IPS-15b (cell line): ENCODE data around the gene CPNE6.

Source experiments
- H3K27me3 ChIP-seq: one replicate; pipeline ENCODE4 v1.6.1; 2013; ENCODE audit warnings: low read length; ENCODE audit not compliant: control insufficient read depth, insufficient read depth
- H3K36me3 ChIP-seq: one replicate; pipeline ENCODE4 v1.6.1; 2013; ENCODE audit warnings: low read length; ENCODE audit not compliant: control insufficient read depth, insufficient read depth
- H3K4me1 ChIP-seq: one replicate; pipeline ENCODE4 v1.6.1; 2013; ENCODE audit warnings: mild to moderate bottlenecking, low read length; ENCODE audit not compliant: control insufficient read depth, insufficient read depth
- H3K4me3 ChIP-seq: one replicate; pipeline ENCODE4 v1.5.1; 2013; ENCODE audit warnings: low read depth, low read length
- H3K9ac ChIP-seq: one replicate; pipeline ENCODE4 v1.6.1; 2013; ENCODE audit warnings: low read depth, mild to moderate bottlenecking, low read length
- H3K9me3 ChIP-seq: one replicate; pipeline ENCODE4 v1.6.1; 2013; ENCODE audit warnings: mild to moderate bottlenecking, low read length; ENCODE audit not compliant: control insufficient read depth, insufficient read depth

Gene CPNE6

GRCh38 chr14:24064091-24064795 lies 7.1 kb upstream of the CPNE6 start:
- no peaks in the 10 kb centered on the region for H3K36me3 ChIP-seq
- H3K4me3 ChIP-seq: no peak overlapping the region
- no peaks in the 10 kb centered on the region for H3K9me3 ChIP-seq
- H3K27me3 ChIP-seq: no peaks in the 10 kb centered on the region
- no peak overlapping the region for H3K9ac ChIP-seq
- H3K4me1 ChIP-seq: no peaks in the 10 kb centered on the region

GRCh38 chr14:24064856-24065255 lies 6.5 kb upstream of the CPNE6 start:
- Histone ChIP-seq H3K9me3 (no peaks in the 10 kb centered on the region), H3K4me3 (no peak overlapping the region), H3K27me3 (no peaks in the 10 kb centered on the region), H3K36me3 (no peaks in the 10 kb centered on the region), H3K4me1 (no peaks in the 10 kb centered on the region), H3K9ac (no peak overlapping the region)

DNA sequence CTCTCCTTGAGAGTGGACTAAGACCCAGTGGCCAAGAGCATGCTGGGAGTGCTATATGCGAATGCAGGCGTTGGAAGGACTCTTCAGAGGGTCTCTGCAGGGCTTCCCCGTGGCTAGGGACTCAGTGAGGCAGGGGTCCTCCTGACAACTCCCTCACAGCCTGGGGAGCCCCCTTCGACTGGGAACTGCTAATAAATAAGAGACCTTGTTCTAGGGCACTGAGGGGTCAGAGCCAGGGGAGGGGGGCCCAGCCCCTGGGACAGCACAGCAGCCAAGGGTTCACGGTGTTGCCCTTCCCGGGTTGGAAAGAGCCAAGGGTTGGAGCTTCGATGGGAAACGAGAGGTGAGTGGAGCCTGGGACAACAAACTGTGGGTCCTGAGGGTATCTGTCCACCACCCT lies 6.0 kb upstream of the CPNE6 start:
- H3K27me3 ChIP-seq: no peaks in the 10 kb centered on the region
- H3K9me3 ChIP-seq: no peaks in the 10 kb centered on the region

GRCh38 chr14:24066496-24067132 lies 4.7 kb upstream of the CPNE6 start:
- no peaks in the 10 kb centered on the region for H3K27me3 ChIP-seq
- no peaks in the 10 kb centered on the region for H3K36me3 ChIP-seq
- no peaks in the 10 kb centered on the region for H3K9me3 ChIP-seq
- no peak overlapping the region for H3K9ac ChIP-seq
- no peaks in the 10 kb centered on the region for H3K4me1 ChIP-seq
- H3K4me3 ChIP-seq: no peak overlapping the region

More for the DNA sequence above, 6.0 kb upstream of the CPNE6 start:
- H3K9ac ChIP-seq: no peak overlapping the region
- H3K36me3 ChIP-seq: no peaks in the 10 kb centered on the region
- no peaks in the 10 kb centered on the region for H3K4me1 ChIP-seq
- no peak overlapping the region for H3K4me3 ChIP-seq

GRCh38 chr14:24067133-24068082 lies 4.0 kb upstream of the CPNE6 start:
- no peaks in the 10 kb centered on the region for H3K27me3 ChIP-seq
- no peaks in the 10 kb centered on the region for H3K4me1 ChIP-seq
- H3K9me3 ChIP-seq: no peaks in the 10 kb centered on the region
- H3K4me3 ChIP-seq: no peak overlapping the region
- H3K9ac ChIP-seq: no peak overlapping the region
- no peaks in the 10 kb centered on the region for H3K36me3 ChIP-seq

- H3K4me1 ChIP-seq: no peaks in the 10 kb centered on the region
- no peak overlapping the region for H3K4me3 ChIP-seq
- H3K27me3 ChIP-seq: no peaks in the 10 kb centered on the region
- H3K9ac ChIP-seq: no peak overlapping the region
- no peaks in the 10 kb centered on the region for H3K36me3 ChIP-seq
- no peaks in the 10 kb centered on the region for H3K9me3 ChIP-seq
These were observed 2.5 kb upstream of the CPNE6 start for GRCh38 chr14:24068711-24069410.

DNA sequence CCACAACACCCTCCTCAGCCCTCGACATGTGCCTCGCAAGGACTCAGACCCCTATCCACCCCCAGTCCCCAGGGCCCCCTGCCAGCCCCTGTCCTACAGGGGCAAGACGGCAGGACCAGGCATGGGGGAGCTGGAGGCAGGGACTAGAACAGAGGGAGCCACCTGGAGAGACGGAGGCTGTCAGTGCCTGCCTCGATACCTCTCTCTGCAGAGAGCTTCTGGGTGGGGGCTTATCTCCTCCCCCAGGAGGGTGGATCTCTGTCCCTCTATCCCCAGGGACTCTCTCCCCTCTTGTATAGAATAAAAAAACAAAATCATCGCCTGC lies 2.0 kb upstream of the CPNE6 start:
- no peaks in the 10 kb centered on the region for H3K27me3 ChIP-seq
- no peaks in the 10 kb centered on the region for H3K36me3 ChIP-seq
- no peaks in the 10 kb centered on the region for H3K9me3 ChIP-seq
- H3K4me1 ChIP-seq: no peaks in the 10 kb centered on the region
- no peak overlapping the region for H3K9ac ChIP-seq
- no peak overlapping the region for H3K4me3 ChIP-seq

GRCh38 chr14:24070285-24071143 lies 848 bp upstream of the CPNE6 start:
- Histone ChIP-seq H3K9ac (no peak overlapping the region), H3K4me3 (no peak overlapping the region), H3K9me3 (no peaks in the 10 kb centered on the region), H3K4me1 (no peaks in the 10 kb centered on the region), H3K27me3 (no peaks in the 10 kb centered on the region), H3K36me3 (no peaks in the 10 kb centered on the region)

DNA sequence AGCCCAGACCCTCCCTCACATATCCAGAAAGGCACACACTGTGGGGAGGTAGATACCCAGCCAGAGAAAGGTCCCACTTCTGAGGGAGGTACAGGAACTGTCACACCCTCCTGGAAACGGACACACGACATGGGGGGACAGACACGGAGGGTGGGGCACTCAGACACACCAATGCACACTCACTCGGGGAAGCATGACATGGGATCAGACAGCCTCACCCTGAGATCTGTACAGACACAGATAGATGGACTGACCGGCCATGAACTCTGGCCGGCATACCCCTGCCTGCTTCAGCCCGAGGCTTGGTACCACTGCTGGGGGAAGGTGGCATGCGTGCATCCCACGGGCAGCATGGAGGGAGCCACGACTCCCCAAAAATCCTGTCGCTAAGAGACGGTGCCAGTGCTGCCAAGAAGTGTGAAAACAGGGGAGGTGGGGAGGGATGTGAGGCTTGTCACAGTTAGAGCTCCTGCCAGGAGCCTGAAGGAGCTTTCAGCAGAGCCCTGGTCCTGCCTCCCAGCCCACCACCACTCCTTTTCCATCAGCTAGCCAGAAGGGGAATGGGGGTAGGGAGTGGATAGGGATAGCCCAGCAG lies 571 bp downstream of the CPNE6 start:
- H3K9me3 ChIP-seq: no peaks in the 10 kb centered on the region
- H3K9ac ChIP-seq: no peak overlapping the region
- no peak overlapping the region for H3K4me3 ChIP-seq
- peaks cover 2% of the 10 kb centered on the region for H3K36me3 ChIP-seq
- H3K4me1 ChIP-seq: no peaks in the 10 kb centered on the region
- no peaks in the 10 kb centered on the region for H3K27me3 ChIP-seq

- H3K4me1 ChIP-seq: no peaks in the 10 kb centered on the region
- no peak overlapping the region for H3K9ac ChIP-seq
- H3K4me3 ChIP-seq: no peak overlapping the region
- H3K36me3 ChIP-seq: peaks cover 2% of the 10 kb centered on the region
- no peaks in the 10 kb centered on the region for H3K9me3 ChIP-seq
- no peaks in the 10 kb centered on the region for H3K27me3 ChIP-seq
These were observed 1.1 kb downstream of the CPNE6 start for GRCh38 chr14:24072436-24072835.
